IPS-18a (cell line): ENCODE results near the gene EPN2.

Source experiments
- H3K27ac ChIP-seq: one replicate; pipeline ENCODE4 v1.5.1; 2013; ENCODE audit warnings: low read length
- H3K27me3 ChIP-seq: one replicate; pipeline ENCODE4 v1.6.1; 2013; ENCODE audit warnings: mild to moderate bottlenecking, low read length; ENCODE audit not compliant: control insufficient read depth, insufficient read depth
- H3K36me3 ChIP-seq: one replicate; pipeline ENCODE4 v1.6.1; 2013; ENCODE audit warnings: low read depth, low read length; ENCODE audit not compliant: control insufficient read depth
- H3K4me1 ChIP-seq: one replicate; pipeline ENCODE4 v1.6.1; 2013; ENCODE audit warnings: low read depth, low read length; ENCODE audit not compliant: control insufficient read depth
- H3K4me3 ChIP-seq: one replicate; pipeline ENCODE4 v1.5.1; 2013; ENCODE audit warnings: low read length
- H3K9ac ChIP-seq: one replicate; pipeline ENCODE4 v1.6.1; 2013; ENCODE audit warnings: mild to moderate bottlenecking, low read length, moderate library complexity
- H3K9me3 ChIP-seq: one replicate; pipeline ENCODE4 v1.6.1; 2013; ENCODE audit warnings: low read depth, low read length; ENCODE audit not compliant: control insufficient read depth

Gene EPN2

GRCh38 chr17:19244357-19244756 is 7.2 kb downstream of the EPN2 start:
- peaks cover 12% of the 10 kb centered on the region for H3K4me1 ChIP-seq
- no peaks in the 10 kb centered on the region for H3K9me3 ChIP-seq
- no peak overlapping the region for H3K4me3 ChIP-seq
- no peaks in the 10 kb centered on the region for H3K36me3 ChIP-seq
- H3K9ac ChIP-seq, result no peak overlapping the region
- no peak overlapping the region for H3K27ac ChIP-seq
- no peaks in the 10 kb centered on the region for H3K27me3 ChIP-seq

DNA sequence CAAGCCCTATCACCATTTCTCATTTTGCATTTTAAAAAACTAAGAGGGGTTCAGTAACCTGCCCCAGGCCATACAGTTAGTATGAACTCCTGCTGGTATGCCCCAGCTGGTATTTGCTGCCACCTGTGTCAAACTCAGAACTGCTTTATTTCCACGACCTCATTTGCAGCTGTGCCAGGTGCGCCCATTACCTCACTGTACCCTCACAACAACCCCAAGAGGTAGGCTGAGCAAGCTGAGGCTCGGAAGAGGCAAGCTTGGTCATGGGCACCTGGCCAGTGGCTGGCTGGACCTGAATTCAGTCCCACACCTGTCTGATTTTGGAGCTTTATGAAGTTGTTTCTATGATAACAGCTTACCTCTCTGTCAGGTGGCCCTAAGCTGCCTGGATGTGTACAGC is 7.6 kb downstream of the EPN2 start:
- H3K9ac ChIP-seq, result no peak overlapping the region
- H3K4me3 ChIP-seq, result no peak overlapping the region
- H3K4me1 ChIP-seq, result peaks cover 12% of the 10 kb centered on the region
- no peaks in the 10 kb centered on the region for H3K9me3 ChIP-seq
- no peaks in the 10 kb centered on the region for H3K36me3 ChIP-seq
- no peak overlapping the region for H3K27ac ChIP-seq
- no peaks in the 10 kb centered on the region for H3K27me3 ChIP-seq

DNA sequence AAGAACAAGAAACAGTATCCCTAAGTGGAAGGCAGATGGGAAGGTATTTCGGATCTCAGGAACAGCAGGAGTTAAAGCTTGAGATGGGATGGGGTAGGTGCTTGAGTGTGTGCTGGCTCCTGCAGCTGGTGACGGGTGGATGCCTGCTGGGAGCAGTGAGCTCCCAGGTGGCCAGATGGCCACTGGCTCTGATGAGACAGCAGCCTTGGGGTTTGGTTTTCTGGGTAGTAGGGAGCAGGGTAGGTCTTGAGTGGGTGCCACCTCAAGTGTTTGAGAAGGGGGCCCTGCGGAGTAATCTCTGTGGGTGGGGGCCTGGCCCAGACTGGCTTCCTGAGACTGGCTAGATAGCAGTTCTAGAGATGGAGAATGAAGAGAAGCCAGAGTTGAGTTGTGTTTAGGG is 10.3 kb downstream of the EPN2 start:
- H3K4me3 ChIP-seq, result no peak overlapping the region
- H3K9ac ChIP-seq, result no peak overlapping the region
- H3K27ac ChIP-seq, result no peak overlapping the region
- H3K4me1 ChIP-seq, result peaks cover 12% of the 10 kb centered on the region
- H3K27me3 ChIP-seq, result no peaks in the 10 kb centered on the region
- H3K36me3 ChIP-seq, result no peaks in the 10 kb centered on the region
- H3K9me3 ChIP-seq, result no peaks in the 10 kb centered on the region

GRCh38 chr17:19248151-19248927 is 11.2 kb downstream of the EPN2 start:
- Histone ChIP-seq H3K4me3 (no peak overlapping the region), H3K27me3 (no peaks in the 10 kb centered on the region), H3K9me3 (no peaks in the 10 kb centered on the region), H3K4me1 (peaks cover 12% of the 10 kb centered on the region), H3K36me3 (no peaks in the 10 kb centered on the region), H3K9ac (no peak overlapping the region), H3K27ac (no peak overlapping the region)

GRCh38 chr17:19248928-19249574 is 11.9 kb downstream of the EPN2 start:
- Histone ChIP-seq H3K4me1 (peaks cover 12% of the 10 kb centered on the region), H3K36me3 (no peaks in the 10 kb centered on the region), H3K9me3 (no peaks in the 10 kb centered on the region), H3K27ac (no peak overlapping the region), H3K4me3 (no peak overlapping the region), H3K27me3 (no peaks in the 10 kb centered on the region), H3K9ac (no peak overlapping the region)

DNA sequence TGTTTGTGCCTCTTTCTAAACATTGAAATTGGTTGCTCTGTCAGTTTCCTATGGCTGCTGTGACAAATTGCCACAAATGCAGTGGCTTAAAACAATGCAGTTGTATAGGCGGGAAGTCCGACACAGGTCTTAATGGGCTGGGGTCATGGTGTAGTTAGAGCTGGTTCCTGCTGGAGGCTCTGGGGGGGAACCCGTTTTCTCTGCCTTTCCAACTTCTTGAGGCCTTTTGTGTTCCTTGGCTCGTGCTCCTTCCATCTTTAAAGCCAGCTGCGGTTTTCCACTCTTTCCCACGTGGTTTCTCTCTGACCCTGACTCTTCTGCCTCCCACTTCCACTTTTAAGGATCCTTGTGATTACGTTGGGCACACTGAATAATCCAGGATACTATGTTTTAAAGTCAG is 12.5 kb downstream of the EPN2 start:
- no peak overlapping the region for H3K27ac ChIP-seq
- H3K27me3 ChIP-seq, result no peaks in the 10 kb centered on the region

DNA sequence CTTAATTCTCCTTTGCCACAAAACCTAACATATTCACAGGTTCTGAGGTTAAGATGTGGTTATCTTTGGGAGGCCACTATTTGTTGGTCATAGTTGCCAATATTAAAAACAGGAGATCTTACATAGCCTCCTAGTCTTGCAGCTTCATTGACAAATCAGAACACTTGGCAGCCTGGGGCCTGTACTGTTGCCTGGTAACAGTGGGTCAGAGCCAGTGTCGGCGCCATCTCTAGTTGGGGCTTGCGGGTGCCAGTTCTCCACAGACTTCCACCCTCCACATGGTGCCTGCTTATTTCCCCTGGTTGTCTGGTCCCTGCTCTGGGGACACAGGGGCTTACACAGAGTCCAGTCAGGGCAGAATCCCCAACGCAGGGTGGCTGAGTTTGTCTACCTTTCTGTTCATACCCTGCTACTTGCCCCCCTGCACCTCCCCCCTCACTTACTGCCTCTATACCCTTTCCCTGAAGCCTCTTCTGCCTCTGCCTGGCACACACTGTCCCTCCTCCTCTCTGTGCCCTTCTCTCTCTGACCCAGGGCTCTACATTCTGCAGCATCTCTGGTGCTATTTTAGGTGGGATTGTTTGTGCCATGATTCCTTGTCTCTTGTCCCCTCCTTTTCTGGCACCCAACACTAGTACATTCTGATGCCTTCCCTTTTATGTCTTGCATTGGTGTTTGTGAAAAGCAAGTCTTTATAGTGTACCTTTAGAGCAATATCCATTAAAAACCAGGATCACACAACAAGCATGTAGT is 13.4 kb downstream of the EPN2 start:
- no peaks in the 10 kb centered on the region for H3K36me3 ChIP-seq
- H3K27me3 ChIP-seq, result no peaks in the 10 kb centered on the region
- no peak overlapping the region for H3K9ac ChIP-seq
- H3K4me1 ChIP-seq, result peaks cover 12% of the 10 kb centered on the region
- no peaks in the 10 kb centered on the region for H3K9me3 ChIP-seq
- no peak overlapping the region for H3K4me3 ChIP-seq
- no peak overlapping the region for H3K27ac ChIP-seq

More for the DNA sequence above, 12.5 kb downstream of the EPN2 start:
- Histone ChIP-seq H3K9me3 (no peaks in the 10 kb centered on the region), H3K4me3 (no peak overlapping the region), H3K9ac (no peak overlapping the region), H3K4me1 (peaks cover 12% of the 10 kb centered on the region), H3K36me3 (no peaks in the 10 kb centered on the region)

GRCh38 chr17:19253112-19253511 is 15.9 kb downstream of the EPN2 start:
- Histone ChIP-seq H3K9me3 (no peaks in the 10 kb centered on the region), H3K27ac (no peak overlapping the region), H3K4me1 (peaks cover 1% of the 10 kb centered on the region), H3K9ac (no peak overlapping the region), H3K36me3 (no peaks in the 10 kb centered on the region), H3K4me3 (no peak overlapping the region), H3K27me3 (no peaks in the 10 kb centered on the region)

DNA sequence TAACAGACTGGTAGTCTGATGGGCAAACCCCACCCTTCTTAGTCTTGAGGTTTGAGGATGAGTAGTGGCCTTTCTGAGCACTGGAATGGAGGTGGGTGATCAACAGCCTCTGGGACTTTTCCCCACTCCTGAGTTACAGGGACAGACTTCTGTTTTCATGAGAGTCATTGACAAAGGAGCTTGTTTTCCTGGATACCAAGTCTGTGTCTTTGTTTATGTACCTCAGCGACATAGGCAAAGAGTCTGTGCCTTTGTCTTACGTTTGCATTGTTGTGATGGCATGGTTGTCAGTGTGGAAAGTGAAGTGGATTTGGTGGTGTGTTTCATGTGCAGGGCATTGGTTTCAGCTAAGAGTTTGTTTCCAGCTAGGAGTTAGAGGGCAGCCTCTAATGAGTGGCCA is 17.5 kb downstream of the EPN2 start:
- H3K4me1 ChIP-seq, result no peaks in the 10 kb centered on the region
- H3K4me3 ChIP-seq, result no peak overlapping the region
- H3K36me3 ChIP-seq, result no peaks in the 10 kb centered on the region
- H3K9me3 ChIP-seq, result no peaks in the 10 kb centered on the region
- H3K27ac ChIP-seq, result no peak overlapping the region
- no peaks in the 10 kb centered on the region for H3K27me3 ChIP-seq
- no peak overlapping the region for H3K9ac ChIP-seq

GRCh38 chr17:19255279-19255678 is 18.1 kb downstream of the EPN2 start:
- no peak overlapping the region for H3K27ac ChIP-seq
- H3K27me3 ChIP-seq, result no peaks in the 10 kb centered on the region
- no peaks in the 10 kb centered on the region for H3K9me3 ChIP-seq
- H3K4me1 ChIP-seq, result no peaks in the 10 kb centered on the region
- H3K4me3 ChIP-seq, result no peak overlapping the region
- no peak overlapping the region for H3K9ac ChIP-seq
- H3K36me3 ChIP-seq, result no peaks in the 10 kb centered on the region

DNA sequence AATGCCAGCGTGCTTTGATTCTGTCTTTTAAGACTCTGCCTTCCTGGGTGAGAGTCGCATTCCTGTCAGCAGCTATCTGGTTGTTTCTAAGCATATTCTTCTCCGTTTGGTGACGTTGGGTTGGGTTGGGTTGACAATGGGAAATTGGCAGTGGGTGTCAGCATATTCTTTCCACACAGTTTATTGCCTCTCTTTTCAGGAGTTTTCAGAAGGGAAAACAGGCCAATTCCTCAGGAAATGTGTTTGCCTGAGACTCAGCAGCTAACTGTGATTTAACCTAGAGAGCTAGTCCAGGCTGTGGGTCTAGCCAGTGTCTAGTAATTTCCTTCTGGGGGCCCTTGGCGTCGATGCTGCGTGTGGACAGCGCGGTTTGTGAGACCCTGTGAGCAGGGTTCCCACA is 21.2 kb downstream of the EPN2 start:
- no peak overlapping the region for H3K27ac ChIP-seq
- H3K9me3 ChIP-seq, result no peaks in the 10 kb centered on the region
- H3K4me3 ChIP-seq, result no peak overlapping the region
- H3K36me3 ChIP-seq, result no peaks in the 10 kb centered on the region
- H3K9ac ChIP-seq, result no peak overlapping the region
- no peaks in the 10 kb centered on the region for H3K4me1 ChIP-seq
- no peaks in the 10 kb centered on the region for H3K27me3 ChIP-seq
